Trophoblast cell (in vitro differentiated cells and primary cell): ENCODE measurements around the gene TRIM14.
"Not testable (repeated sequence)": the region's sequence is repeated elsewhere in the genome, so short reads cannot be mapped to it uniquely, and the experiment has no call there.

Source experiments
- DNase-seq, 2 donors: peaks; one replicate each; pipeline ENCODE4 v3.0.0-alpha.2; 2016
- H2AFZ ChIP-seq: 2 replicates; pipeline ENCODE4 v1.6.1; 2013; ENCODE audit warnings: low read length, moderate library complexity, mild to moderate bottlenecking; ENCODE audit not compliant: insufficient read depth, poor library complexity
- H2AK5ac ChIP-seq: 2 replicates; pipeline ENCODE4 v1.6.1; 2013; ENCODE audit warnings: mild to moderate bottlenecking, low read length
- H2BK120ac ChIP-seq: 2 replicates; pipeline ENCODE4 v1.6.1; 2013; ENCODE audit warnings: low read length, mild to moderate bottlenecking, moderate library complexity; ENCODE audit not compliant: insufficient read depth, poor library complexity
- H2BK12ac ChIP-seq: 2 replicates; pipeline ENCODE4 v1.6.1; 2013; ENCODE audit warnings: mild to moderate bottlenecking, low read length, moderate library complexity
- H2BK5ac ChIP-seq: 2 replicates; pipeline ENCODE4 v1.6.1; 2013; ENCODE audit warnings: low read length, low read depth, moderate library complexity, mild to moderate bottlenecking; ENCODE audit not compliant: poor library complexity
- H3K14ac ChIP-seq: 2 replicates; pipeline ENCODE4 v1.6.1; 2013; ENCODE audit warnings: mild to moderate bottlenecking, low read length
- H3K18ac ChIP-seq: 2 replicates; pipeline ENCODE4 v1.6.1; 2013; ENCODE audit warnings: mild to moderate bottlenecking, low read length
- H3K23ac ChIP-seq: 2 replicates; pipeline ENCODE4 v1.6.1; 2013; ENCODE audit warnings: low read length
- H3K27ac ChIP-seq: 2 replicates; pipeline ENCODE4 v1.5.1; 2013; ENCODE audit warnings: low read depth, mild to moderate bottlenecking, inconsistent platforms, low read length, moderate library complexity
- H3K27me3 ChIP-seq: 2 replicates; pipeline ENCODE4 v1.6.1; 2013; ENCODE audit warnings: inconsistent platforms, mild to moderate bottlenecking, low read length, moderate library complexity; ENCODE audit not compliant: insufficient read depth
- H3K36me3 ChIP-seq, 2 experiments: 1 replicate in 1 of 2; 2 replicates in 1 of 2; pipeline ENCODE4 v1.6.1; 2013; ENCODE audit warnings: low read length in 2 of 2, mild to moderate bottlenecking in 2 of 2, moderate library complexity in 1 of 2; ENCODE audit not compliant: insufficient read depth in 2 of 2, control insufficient read depth in 1 of 2
- H3K4ac ChIP-seq: 2 replicates; pipeline ENCODE4 v1.6.1; 2013; ENCODE audit warnings: low read depth, mild to moderate bottlenecking, low read length, moderate library complexity
- H3K4me1 ChIP-seq, 2 experiments: 1 replicate in 1 of 2; 2 replicates in 1 of 2; pipeline ENCODE4 v1.6.1; 2013; ENCODE audit warnings: low read length in 2 of 2, mild to moderate bottlenecking in 2 of 2, moderate library complexity in 1 of 2; ENCODE audit not compliant: insufficient read depth in 2 of 2, control insufficient read depth in 1 of 2
- H3K4me2 ChIP-seq: 2 replicates; pipeline ENCODE4 v1.6.1; 2013; ENCODE audit warnings: inconsistent platforms, mild to moderate bottlenecking, low read length, moderate library complexity
- H3K4me3 ChIP-seq: 2 replicates; pipeline ENCODE4 v1.5.1; 2013; ENCODE audit warnings: mild to moderate bottlenecking, low read depth, low read length, inconsistent platforms
- H3K79me1 ChIP-seq: one replicate; pipeline ENCODE4 v1.6.1; 2013; ENCODE audit warnings: low read length
- H3K79me2 ChIP-seq: 2 replicates; pipeline ENCODE4 v1.6.1; 2013; ENCODE audit warnings: low read length, mild to moderate bottlenecking; ENCODE audit not compliant: control insufficient read depth, insufficient read depth, poor library complexity
- H3K9ac ChIP-seq: 2 replicates; pipeline ENCODE4 v1.6.1; 2013; ENCODE audit warnings: mild to moderate bottlenecking, low read length
- H3K9me3 ChIP-seq: 2 replicates; pipeline ENCODE4 v1.6.1; 2013; ENCODE audit warnings: low read depth, mild to moderate bottlenecking, control low read depth, inconsistent platforms, low read length; ENCODE audit not compliant: insufficient read depth
- H4K12ac ChIP-seq: 2 replicates; pipeline ENCODE4 v1.6.1; 2013; ENCODE audit warnings: low read depth, mild to moderate bottlenecking, low read length, moderate library complexity
- H4K8ac ChIP-seq: 2 replicates; pipeline ENCODE4 v1.6.1; 2013; ENCODE audit warnings: low read depth, mild to moderate bottlenecking, low read length, moderate library complexity
- H4K91ac ChIP-seq: one replicate; pipeline ENCODE4 v1.6.1; 2013; ENCODE audit warnings: low read depth, mild to moderate bottlenecking, low read length, moderate library complexity
- WGBS: extraction: QIAGEN DNeasy Blood & Tissue Kit; methylation state at CpG from one replicate; pipeline ENCODE4 v1.1.7; 2013; ENCODE audit warnings: missing lambda C conversion rate; ENCODE audit not compliant: insufficient read length, insufficient coverage; ENCODE audit errors: extremely low coverage; 5-methylcytosine and 5-hydroxymethylcytosine counted together

Gene TRIM14

DNA sequence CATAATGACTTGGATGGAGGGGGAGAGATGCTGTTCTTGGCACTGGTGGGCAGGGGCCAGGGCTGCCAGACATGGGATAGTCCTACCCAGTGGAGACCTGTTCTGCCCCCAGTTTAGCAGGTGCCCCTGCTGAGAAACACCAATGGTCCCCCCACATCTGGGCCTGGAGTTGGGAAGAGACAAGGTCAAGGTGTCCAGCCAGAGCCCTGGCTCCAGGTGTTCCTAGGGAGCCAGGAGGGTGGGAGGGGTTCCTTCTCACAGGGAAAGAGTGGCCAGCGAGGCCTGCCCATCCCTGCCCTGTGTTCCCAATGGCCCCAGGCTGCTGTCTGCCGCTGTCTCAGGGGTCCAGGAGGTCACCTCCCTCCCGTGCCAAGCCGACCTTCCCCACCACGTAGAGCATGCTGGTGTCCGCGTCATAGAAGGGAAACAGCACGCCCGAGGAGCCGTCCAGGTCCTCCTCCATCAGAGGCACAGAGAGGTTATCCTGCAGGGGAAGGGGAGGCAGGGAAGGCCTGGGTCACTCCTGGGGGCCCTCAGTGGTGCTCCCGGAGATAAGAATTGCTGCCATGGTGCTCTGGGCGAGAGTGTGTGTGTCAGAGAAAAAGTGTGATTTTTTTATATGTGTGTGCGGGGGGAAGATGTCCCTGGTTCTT lies 11.7 kb upstream of the TRIM14 start:
- H3K79me2 ChIP-seq, result no peaks in the 10 kb centered on the region
- H4K12ac ChIP-seq, result no peak overlapping the region
- H3K4me2 ChIP-seq, result no peak overlapping the region
- H3K4ac ChIP-seq, result no peak overlapping the region
- no peak overlapping the region for H2AFZ ChIP-seq
- no peak overlapping the region for H2BK5ac ChIP-seq
- H2BK12ac ChIP-seq, result no peak overlapping the region
- peaks cover 78 to 87% of the 10 kb centered on the region in 2 experiments for H3K36me3 ChIP-seq
- H3K23ac ChIP-seq, result no peak overlapping the region
- H3K14ac ChIP-seq, result no peak overlapping the region
- H3K27me3 ChIP-seq, result no peaks in the 10 kb centered on the region
- no peak overlapping the region for H4K91ac ChIP-seq
- H3K4me3 ChIP-seq, result no peak overlapping the region
- no peaks in the 10 kb centered on the region for H3K79me1 ChIP-seq
- no peak overlapping the region for H2AK5ac ChIP-seq
- no CpG with 5 or more reads among the region's 13 CpGs for WGBS
- no peak overlapping the region for H3K9ac ChIP-seq
- no peak for DNase-seq
- no peaks in the 10 kb centered on the region for H3K4me1 ChIP-seq
- no peak overlapping the region for H3K27ac ChIP-seq
- no peak overlapping the region for H4K8ac ChIP-seq
- no peak overlapping the region for H3K18ac ChIP-seq
- no peak overlapping the region for H2BK120ac ChIP-seq
- peaks cover 2% of the 10 kb centered on the region for H3K9me3 ChIP-seq

- H2AFZ ChIP-seq, H3K79me2 ChIP-seq, H2BK120ac ChIP-seq, H3K79me1 ChIP-seq, H3K27me3 ChIP-seq, H3K9me3 ChIP-seq, H3K4me3 ChIP-seq, H3K4me2 ChIP-seq, H4K12ac ChIP-seq, H3K4ac ChIP-seq, H2BK12ac ChIP-seq, DNase-seq, H3K4me1 ChIP-seq, H3K14ac ChIP-seq, H2AK5ac ChIP-seq, H3K27ac ChIP-seq, H3K9ac ChIP-seq, H3K23ac ChIP-seq, H3K18ac ChIP-seq, H2BK5ac ChIP-seq, H4K91ac ChIP-seq, H4K8ac ChIP-seq: not testable (repeated sequence)
- peaks cover 77 to 85% of the 10 kb centered on the region in 2 experiments for H3K36me3 ChIP-seq
- WGBS, result no CpG with 5 or more reads among the region's 4 CpGs
These were observed 11.0 kb upstream of the TRIM14 start for GRCh38 chr9:98130060-98130459.

GRCh38 chr9:98129451-98129881 lies 10.4 kb upstream of the TRIM14 start:
- H3K27me3 ChIP-seq, result no peaks in the 10 kb centered on the region
- H3K4me1 ChIP-seq, result no peaks in the 10 kb centered on the region
- no peak overlapping the region for H3K27ac ChIP-seq
- H3K18ac ChIP-seq, result no peak overlapping the region
- no peak overlapping the region for H3K4me2 ChIP-seq
- H3K9ac ChIP-seq, result no peak overlapping the region
- H4K8ac ChIP-seq, result no peak overlapping the region
- H3K14ac ChIP-seq, result no peak overlapping the region
- no peak overlapping the region for H4K91ac ChIP-seq
- peaks cover 2% of the 10 kb centered on the region for H3K9me3 ChIP-seq
- DNase-seq, result peak in 1 of 2 donors; percentile 21
- no peak overlapping the region for H2BK120ac ChIP-seq
- H3K23ac ChIP-seq, result no peak overlapping the region
- no peak overlapping the region for H2BK12ac ChIP-seq
- H3K4ac ChIP-seq, result no peak overlapping the region
- no peak overlapping the region for H4K12ac ChIP-seq
- H3K4me3 ChIP-seq, result no peak overlapping the region
- H3K36me3 ChIP-seq, result peaks cover 76 to 85% of the 10 kb centered on the region in 2 experiments
- H2AK5ac ChIP-seq, result no peak overlapping the region
- no peak overlapping the region for H2AFZ ChIP-seq
- no CpG with 5 or more reads among the region's 10 CpGs for WGBS
- H3K79me2 ChIP-seq, result no peaks in the 10 kb centered on the region
- no peaks in the 10 kb centered on the region for H3K79me1 ChIP-seq
- H2BK5ac ChIP-seq, result no peak overlapping the region

GRCh38 chr9:98128316-98128715 lies 9.3 kb upstream of the TRIM14 start:
- H4K91ac ChIP-seq, result no peak overlapping the region
- WGBS, result no CpG with 5 or more reads among the region's 16 CpGs
- H3K4ac ChIP-seq, result no peak overlapping the region
- H3K27ac ChIP-seq, result no peak overlapping the region
- no peak overlapping the region for H3K18ac ChIP-seq
- H3K4me2 ChIP-seq, result no peak overlapping the region
- no peak overlapping the region for H2BK120ac ChIP-seq
- no peak overlapping the region for H2BK12ac ChIP-seq
- no peaks in the 10 kb centered on the region for H3K79me1 ChIP-seq
- DNase-seq, result no peak
- H3K4me1 ChIP-seq, result no peaks in the 10 kb centered on the region
- no peak overlapping the region for H3K9ac ChIP-seq
- H3K14ac ChIP-seq, result no peak overlapping the region
- H4K12ac ChIP-seq, result no peak overlapping the region
- H3K4me3 ChIP-seq, result no peak overlapping the region
- H2AK5ac ChIP-seq, result no peak overlapping the region
- H2AFZ ChIP-seq, result no peak overlapping the region
- H2BK5ac ChIP-seq, result no peak overlapping the region
- H3K27me3 ChIP-seq, result no peaks in the 10 kb centered on the region
- H3K79me2 ChIP-seq, result no peaks in the 10 kb centered on the region
- no peak overlapping the region for H4K8ac ChIP-seq
- H3K23ac ChIP-seq, result no peak overlapping the region
- H3K36me3 ChIP-seq, result peaks cover 73 to 78% of the 10 kb centered on the region in 2 experiments
- H3K9me3 ChIP-seq, result peaks cover 2% of the 10 kb centered on the region
